Endothelial cell of umbilical vein (primary cell): ENCODE measurements around the gene PSME4. TPM values are rescaled to one million over a fixed set of nuclear protein-coding genes. Genes with fewer than 3 reads are reported as not detected.

Source experiments
- BruUV-seq: library from RNA; stranded (reverse); fragments of 400-500 nt; replicated peaks from 2 replicates; lab custom pipeline; 2021; lab: Mats Ljungman, UMichigan
- CTCF ChIA-PET: fragments of 300-600, 350-600 bp; sonication (Branson Sonifier 250); formaldehyde crosslinking; loops from one replicate; lab custom pipeline; 2021; ENCODE audit warnings: antibody characterized with exemption, inconsistent platforms; lab: Charles Lee
- POLR2A ChIA-PET: fragments of 300-600, 350-600 bp; sonication (Branson Sonifier 250); formaldehyde crosslinking; loops from one replicate; lab custom pipeline; 2021; ENCODE audit warnings: antibody characterized with exemption, inconsistent platforms; lab: Charles Lee
- DNase-seq: peaks from one replicate; pipeline ENCODE4 v3.0.0-alpha.2; 2011; ENCODE audit warnings: low read depth, low spot score
- FAIRE-seq: peaks from 2 replicates; lab custom pipeline; 2011; peaks lifted over from hg19 to GRCh38; lab: Jason Lieb, UNC
- H2AFZ ChIP-seq: 2 replicates; pipeline ENCODE4 v1.6.0; 2012; ENCODE audit warnings: low read depth, low read length, control low read depth, inconsistent platforms
- H3K27ac ChIP-seq: 2 replicates; pipeline ENCODE4 v1.5.1; 2011; ENCODE audit warnings: low read depth, mild to moderate bottlenecking, control low read depth, low read length, moderate library complexity; ENCODE audit not compliant: insufficient read depth
- H3K27me3 ChIP-seq, 2 experiments: 2 replicates each; pipeline versions ENCODE4 v1.6.0 to v1.6.1; 2011; ENCODE audit warnings: low read length in 2 of 2, mixed read lengths in 1 of 2; ENCODE audit not compliant: control insufficient read depth in 2 of 2, insufficient read depth in 2 of 2
- H3K36me3 ChIP-seq, 2 experiments: 2 replicates in 1 of 2; 3 replicates in 1 of 2; pipeline ENCODE4 v1.5.1; 2011; ENCODE audit warnings: low read length in 2 of 2, mild to moderate bottlenecking in 1 of 2, moderate library complexity in 1 of 2; ENCODE audit not compliant: control insufficient read depth in 2 of 2, insufficient read depth in 2 of 2; ENCODE audit errors: extremely low read depth in 1 of 2
- H3K4me1 ChIP-seq: 3 replicates; pipeline ENCODE4 v1.5.1; 2011; ENCODE audit warnings: mild to moderate bottlenecking, low read length; ENCODE audit not compliant: control insufficient read depth, insufficient read depth; ENCODE audit errors: extremely low read depth
- H3K4me2 ChIP-seq: 2 replicates; pipeline ENCODE4 v1.6.1; 2011; ENCODE audit warnings: low read length, control low read depth, mixed read lengths; ENCODE audit not compliant: insufficient read depth
- H3K4me3 ChIP-seq, 3 experiments: fragments of 200-600 bp in 1 of 3; sonication (generic), shearing (Covaris generic) in 1 of 3; replicated peaks in 1 of 3; 2 replicates each; pipeline ENCODE4 v1.5.1; 2011 to 2016; ENCODE audit warnings: control low read depth in 3 of 3, low read length in 3 of 3, mild to moderate bottlenecking in 2 of 3, inconsistent platforms in 1 of 3, low read depth in 1 of 3, moderate library complexity in 1 of 3; ENCODE audit not compliant: insufficient read depth in 1 of 3
- H3K79me2 ChIP-seq: 2 replicates; pipeline ENCODE4 v1.6.0; 2012; ENCODE audit warnings: low read length, inconsistent platforms; ENCODE audit not compliant: control insufficient read depth, insufficient read depth
- H3K9ac ChIP-seq: replicated peaks from 2 replicates; pipeline ENCODE3; 2011; ENCODE audit warnings: low read length, control low read depth; ENCODE audit not compliant: insufficient read depth; ENCODE audit errors: extremely low read depth
- H3K9me1 ChIP-seq: replicated peaks from 3 replicates; pipeline ENCODE4 v1.6.0; 2011; ENCODE audit warnings: mild to moderate bottlenecking, low read length; ENCODE audit not compliant: control insufficient read depth, insufficient read depth; ENCODE audit errors: extremely low read depth
- H3K9me3 ChIP-seq: replicated peaks from 2 replicates; pipeline ENCODE4 v1.5.1; 2012; ENCODE audit warnings: low read length, inconsistent platforms; ENCODE audit not compliant: control insufficient read depth, insufficient read depth
- H4K20me1 ChIP-seq: replicated peaks from 2 replicates; pipeline ENCODE3; 2011; ENCODE audit warnings: mild to moderate bottlenecking, low read length; ENCODE audit not compliant: control insufficient read depth, insufficient read depth; ENCODE audit errors: extremely low read depth
- GATA2 ChIP-seq: IDR thresholded peaks from 2 replicates; pipeline ENCODE4 v1.7.0; 2011; ENCODE audit warnings: low read depth, mild to moderate bottlenecking, moderate library complexity, mixed read lengths, low read length; ENCODE audit not compliant: insufficient read length, insufficient read depth
- JUN ChIP-seq: IDR thresholded peaks from 2 replicates; pipeline ENCODE4 v1.6.1; 2011; ENCODE audit warnings: borderline replicate concordance, low read depth; ENCODE audit not compliant: insufficient read length, insufficient read depth
- POLR2AphosphoS5 ChIP-seq: IDR thresholded peaks from 2 replicates; pipeline ENCODE4 v1.6.1; 2012; ENCODE audit warnings: low read depth, mild to moderate bottlenecking, control low read depth, low read length, moderate library complexity; ENCODE audit not compliant: insufficient read depth
- dilution Hi-C: fragments of 300-500 bp; cut with MboI; formaldehyde crosslinking; loops from one replicate; pipeline ENCODE4 v1.15.0; 2019; ENCODE audit warnings: low sequenced_read_pairs; ENCODE audit not compliant: extremely low pct_ligation_motif_present
- intact Hi-C: fragments of 100-400 bp; cut with micrococcal nuclease; formaldehyde crosslinking; loops from one replicate; pipeline ENCODE4 v1.10.0; 2022
- polyA plus RNA-seq, 4 experiments: library from polyadenylated mRNA; depleted of rRNA in 3 of 4; stranded (reverse) in 3 of 4; unstranded in 1 of 4; fragments of >200 nt; gene quantifications; 2 replicates each; pipeline versions ENCODE4 v1.2.1 to v1.2.3, GENCODE V29; 2011 to 2012; ENCODE audit warnings: missing spikeins in 1 of 4
- total RNA-seq: library from RNA; stranded (reverse); gene quantifications from 2 replicates; pipeline ENCODE4 v1.2.3, GENCODE V29; 2021
- TF ChIP-seq, protein P1 (sequence below): IDR thresholded peaks from 2 replicates; pipeline ENCODE4 v1.6.1; 2011; ENCODE audit not compliant: insufficient read depth, insufficient read length
- TF ChIP-seq, protein P2 (sequence below), 2 donors: IDR thresholded peaks; 1 replicate in 1 of 2; 2 replicates in 1 of 2; pipeline ENCODE4 v1.5.1; 2011; ENCODE audit warnings: low read length in 2 of 2, mild to moderate bottlenecking in 2 of 2, moderate library complexity in 2 of 2, control low read depth in 1 of 2, inconsistent platforms in 1 of 2, low read depth in 1 of 2; ENCODE audit not compliant: insufficient read depth in 1 of 2; ENCODE audit errors: extremely low read depth in 1 of 2

The PSME4 gene
- total and polyA plus RNA-seq, 2 donors (not counting 3 experiments of a cell fraction or from before 2014, with no cell fraction given) = 24.7 to 82.6 TPM

DNA sequence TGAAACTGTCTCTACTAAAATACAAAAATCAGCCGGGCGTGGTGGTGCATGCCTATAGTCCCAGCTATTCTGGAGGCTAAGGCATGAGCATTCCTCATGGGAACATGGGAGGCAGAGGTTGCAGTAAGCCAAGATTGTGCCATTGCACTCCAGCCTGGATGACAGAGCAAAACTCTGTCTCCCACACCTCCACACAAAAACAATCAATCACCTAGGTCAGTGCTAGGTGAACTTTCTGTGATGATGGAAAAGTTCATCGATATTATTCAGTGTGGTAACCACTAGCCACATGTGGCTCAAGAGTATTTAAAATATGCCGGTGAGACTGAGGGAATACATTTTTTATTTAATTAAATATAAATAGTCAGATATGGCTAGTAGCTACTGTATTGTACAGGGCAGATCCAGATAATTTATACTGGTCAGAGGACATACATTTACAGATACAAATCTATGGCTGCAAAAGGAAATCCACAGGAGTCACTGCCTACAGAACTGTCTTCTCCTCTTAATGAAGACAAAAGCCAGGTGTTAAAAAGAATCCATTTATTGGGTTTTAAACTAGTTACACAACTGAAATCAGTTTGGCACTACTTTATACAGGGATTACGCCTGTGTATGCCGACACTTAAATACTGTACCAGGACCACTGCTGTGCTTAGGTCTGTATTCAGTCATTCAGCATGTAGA lies 107.1 kb downstream of the PSME4 start:
- dilution Hi-C loops = no loop called here
- peaks cover 7 to 21% of the 10 kb centered on the region in 2 experiments for H3K36me3 ChIP-seq

More for the DNA sequence above, 107.1 kb downstream of the PSME4 start:
- no TSS peak for BruUV-seq
- Histone ChIP-seq H3K4me2 (no peak overlapping the region), H3K9ac (no peak overlapping the region), H3K4me1 (no peaks in the 10 kb centered on the region), H3K4me3 (no peak overlapping the region), H4K20me1 (no peaks in the 10 kb centered on the region), H3K9me1 (no peaks in the 10 kb centered on the region), H3K27ac (no peak overlapping the region), H3K79me2 (no peaks in the 10 kb centered on the region), H3K27me3 (no peaks in the 10 kb centered on the region), H3K9me3 (no peaks in the 10 kb centered on the region), H2AFZ (no peak overlapping the region)
- FAIRE-seq (no peak), DNase-seq (no peak)
- ChIA-PET POLR2A (no interaction called here), CTCF (no interaction called here)
- intact Hi-C loops = no loop called here
- TF ChIP-seq, protein P1, sequence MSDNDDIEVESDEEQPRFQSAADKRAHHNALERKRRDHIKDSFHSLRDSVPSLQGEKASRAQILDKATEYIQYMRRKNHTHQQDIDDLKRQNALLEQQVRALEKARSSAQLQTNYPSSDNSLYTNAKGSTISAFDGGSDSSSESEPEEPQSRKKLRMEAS = no peak
- TF ChIP-seq GATA2 (no peak), JUN (no peak), POLR2AphosphoS5 (no peak)
- TF ChIP-seq, protein P2, sequence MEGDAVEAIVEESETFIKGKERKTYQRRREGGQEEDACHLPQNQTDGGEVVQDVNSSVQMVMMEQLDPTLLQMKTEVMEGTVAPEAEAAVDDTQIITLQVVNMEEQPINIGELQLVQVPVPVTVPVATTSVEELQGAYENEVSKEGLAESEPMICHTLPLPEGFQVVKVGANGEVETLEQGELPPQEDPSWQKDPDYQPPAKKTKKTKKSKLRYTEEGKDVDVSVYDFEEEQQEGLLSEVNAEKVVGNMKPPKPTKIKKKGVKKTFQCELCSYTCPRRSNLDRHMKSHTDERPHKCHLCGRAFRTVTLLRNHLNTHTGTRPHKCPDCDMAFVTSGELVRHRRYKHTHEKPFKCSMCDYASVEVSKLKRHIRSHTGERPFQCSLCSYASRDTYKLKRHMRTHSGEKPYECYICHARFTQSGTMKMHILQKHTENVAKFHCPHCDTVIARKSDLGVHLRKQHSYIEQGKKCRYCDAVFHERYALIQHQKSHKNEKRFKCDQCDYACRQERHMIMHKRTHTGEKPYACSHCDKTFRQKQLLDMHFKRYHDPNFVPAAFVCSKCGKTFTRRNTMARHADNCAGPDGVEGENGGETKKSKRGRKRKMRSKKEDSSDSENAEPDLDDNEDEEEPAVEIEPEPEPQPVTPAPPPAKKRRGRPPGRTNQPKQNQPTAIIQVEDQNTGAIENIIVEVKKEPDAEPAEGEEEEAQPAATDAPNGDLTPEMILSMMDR (IDR thresholded peaks at IDR 0.05; ENCODE audit: extremely low read depth in 1 of 2, insufficient read depth in 1 of 2, low read depth in 1 of 2, low read length in 2 of 2) = no peak
